Activated CD4-positive, alpha-beta T cell treated with anti-CD3 and anti-CD28 coated beads for 24 hours (primary cell): ENCODE results near the gene KCND3.

ENCODE experiments used
- DNase-seq, 2 donors: peaks; one replicate each; pipeline ENCODE4 v3.0.0-alpha.2; 2020; ENCODE audit warnings: low read depth in 2 of 2

KCND3 gene

GRCh38 chr1:111959436-111959835 is 30.0 kb downstream of the KCND3 start:
- no peak for DNase-seq

DNA sequence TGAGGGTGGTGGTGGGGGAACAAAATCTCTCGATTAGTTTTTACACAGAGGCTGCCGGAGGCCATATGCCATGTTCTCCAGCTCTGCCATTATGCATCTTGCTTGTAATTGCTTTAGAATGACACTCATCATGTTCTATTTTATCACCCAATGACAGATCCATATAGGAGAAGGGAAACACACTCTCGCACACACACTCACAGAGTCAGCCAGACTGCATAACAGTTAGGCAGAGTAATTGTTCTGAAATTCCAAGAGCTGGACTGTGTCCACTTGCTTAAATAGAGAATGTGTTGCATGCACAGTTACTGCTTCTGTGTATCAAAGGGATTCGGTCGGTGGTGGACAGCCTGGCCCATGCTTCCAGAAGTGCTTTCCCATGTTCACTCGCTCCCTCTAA is 30.6 kb downstream of the KCND3 start:
- no peak for DNase-seq

GRCh38 chr1:111958075-111958474 is 31.4 kb downstream of the KCND3 start:
- no peak for DNase-seq

- no peak for DNase-seq
Measured at GRCh38 chr1:111956155-111956771, 33.2 kb downstream of the KCND3 start.

GRCh38 chr1:111955755-111956154 is 33.7 kb downstream of the KCND3 start:
- no peak for DNase-seq

- no peak for DNase-seq
Measured at GRCh38 chr1:111953797-111954196, 35.7 kb downstream of the KCND3 start.

GRCh38 chr1:111952125-111952657 is 37.3 kb downstream of the KCND3 start:
- no peak for DNase-seq

DNA sequence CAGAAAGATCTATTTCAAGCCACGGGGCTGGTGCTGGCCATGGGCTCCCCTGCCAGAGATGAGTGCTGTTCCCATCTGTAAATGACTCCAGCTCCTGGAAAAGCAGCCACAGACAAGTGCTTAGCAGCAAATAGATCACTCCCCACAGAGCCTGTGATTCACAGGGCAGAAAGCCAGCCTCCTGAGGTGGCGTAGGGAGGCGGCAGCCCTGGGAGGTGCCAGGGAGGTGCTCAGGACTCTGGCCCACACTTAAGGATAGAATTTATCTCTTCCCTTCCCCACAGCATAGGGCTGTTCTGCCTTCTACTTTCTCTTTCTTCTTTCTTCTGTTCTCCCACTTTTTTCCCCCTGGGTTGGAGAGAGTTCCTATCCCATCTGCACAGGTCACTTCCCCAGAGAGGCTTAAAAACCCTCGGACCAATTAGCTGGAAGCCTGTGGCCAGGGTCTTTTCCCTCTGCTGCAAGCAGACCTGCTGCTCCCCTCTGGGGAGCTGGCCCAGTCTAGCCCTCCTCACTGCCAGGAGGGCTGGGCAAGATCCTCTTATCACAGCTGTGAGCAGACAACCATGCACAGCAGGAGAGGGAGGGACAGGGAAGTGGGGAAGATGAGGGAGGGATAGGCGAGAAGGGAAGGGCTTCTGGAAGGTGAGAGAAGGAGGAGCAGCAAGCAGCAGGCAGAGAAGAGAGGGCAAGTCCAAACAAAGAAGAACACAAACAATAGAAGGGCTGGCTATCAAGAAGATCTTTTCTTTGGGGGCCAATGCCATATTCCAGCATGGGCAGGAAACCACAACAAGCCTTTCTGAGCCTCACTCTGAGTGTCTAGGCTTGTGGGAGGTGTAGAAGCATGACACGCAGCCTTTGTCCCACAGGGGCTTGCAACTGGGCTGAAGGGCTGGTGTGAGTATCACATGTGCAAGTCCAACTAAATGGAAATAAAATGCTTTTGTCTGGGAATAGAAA is 41.0 kb downstream of the KCND3 start:
- DNase-seq: no peak

DNA sequence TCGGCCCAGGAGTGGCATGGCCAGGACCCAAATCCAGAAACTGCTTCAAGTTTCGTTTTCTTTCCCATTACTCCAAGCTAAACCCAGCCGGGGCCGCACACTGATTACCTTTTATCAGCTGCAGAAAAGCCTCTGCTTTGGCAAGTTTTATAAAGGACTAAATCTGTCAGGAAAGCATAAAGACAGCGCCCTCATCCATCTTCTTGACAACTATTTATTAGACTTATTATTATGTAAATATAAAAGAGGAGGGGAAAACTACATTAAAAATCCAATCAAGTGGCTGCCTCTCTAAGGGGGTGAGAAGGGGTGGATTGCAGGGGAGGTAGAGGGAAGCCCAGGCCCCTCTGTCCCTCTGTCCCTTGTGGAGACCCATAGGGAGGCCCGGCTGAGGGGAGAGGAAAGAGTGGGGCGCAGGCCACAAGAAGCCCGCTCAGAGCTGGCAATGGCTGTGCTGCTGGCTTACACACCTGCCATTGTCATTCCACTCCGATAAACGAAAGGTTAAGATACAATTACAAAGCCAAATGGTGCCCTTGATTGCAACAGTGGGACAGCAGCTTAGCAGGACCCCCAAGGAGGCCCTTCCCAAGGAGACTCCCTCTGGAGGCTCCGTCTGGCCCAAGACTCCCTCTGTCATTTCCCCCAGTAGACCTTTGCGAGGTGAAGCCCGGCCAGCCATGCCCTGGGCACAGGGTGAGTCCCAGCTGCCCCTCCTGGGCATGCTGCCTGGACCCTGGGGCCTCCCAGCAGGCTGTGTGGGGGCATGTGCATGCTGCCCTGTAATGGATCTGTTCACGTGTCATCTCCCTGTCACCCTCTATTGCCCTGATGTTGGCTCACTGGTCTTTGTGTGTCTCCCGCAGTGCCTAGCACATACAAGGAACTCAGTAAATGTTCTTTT is 45.4 kb downstream of the KCND3 start:
- no peak for DNase-seq

- DNase-seq: no peak
Measured at GRCh38 chr1:111943066-111943465, 46.4 kb downstream of the KCND3 start.

- DNase-seq: no peak
Measured at GRCh38 chr1:111938536-111938935, 50.9 kb downstream of the KCND3 start.

DNA sequence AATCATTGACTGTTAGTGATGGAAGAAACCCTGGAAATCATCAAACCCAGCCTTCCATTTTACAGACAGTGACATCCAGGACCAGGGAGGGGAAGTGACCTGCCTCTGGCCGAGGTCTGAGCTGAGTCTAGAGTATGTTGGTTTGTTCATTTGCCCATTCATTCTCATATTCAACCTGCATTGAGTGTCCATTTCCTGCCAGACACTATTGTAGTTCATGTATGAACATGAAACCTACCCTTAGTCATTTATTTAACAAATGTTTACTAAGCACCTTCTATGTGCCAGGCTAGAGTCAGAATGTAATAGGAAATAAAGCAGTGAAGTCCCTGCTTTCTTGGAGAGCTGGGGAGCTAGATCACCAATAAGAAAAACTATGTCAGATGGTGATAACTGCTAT is 51.3 kb downstream of the KCND3 start:
- DNase-seq: no peak

DNA sequence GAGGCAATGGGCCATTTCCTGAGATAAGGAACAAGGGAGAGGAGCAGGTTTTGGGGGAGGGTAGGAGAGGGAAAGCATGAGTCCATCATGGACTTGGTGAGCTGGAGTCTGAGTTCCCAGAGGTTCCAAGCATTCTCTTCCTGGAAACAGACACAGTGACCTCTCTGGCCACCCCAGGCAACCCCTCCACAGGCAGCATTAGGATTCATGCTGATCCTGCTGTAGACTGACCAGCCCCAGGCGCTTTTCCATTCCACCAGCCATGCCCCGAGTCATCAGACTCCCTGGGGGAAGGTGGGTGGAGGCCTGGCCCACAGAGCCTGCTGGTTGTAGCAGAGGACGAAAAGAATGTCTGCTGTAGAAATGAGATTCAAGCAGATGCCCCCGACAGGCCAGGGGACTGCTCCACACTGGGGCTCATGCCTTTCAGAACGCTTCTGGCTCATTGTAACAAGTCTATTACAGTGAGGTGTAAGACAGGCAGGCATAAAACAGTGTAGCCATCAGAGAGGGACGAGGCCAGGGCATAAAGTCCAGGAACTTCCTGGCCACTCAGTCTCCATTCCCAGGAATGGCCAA is 52.2 kb downstream of the KCND3 start:
- DNase-seq: no peak

DNA sequence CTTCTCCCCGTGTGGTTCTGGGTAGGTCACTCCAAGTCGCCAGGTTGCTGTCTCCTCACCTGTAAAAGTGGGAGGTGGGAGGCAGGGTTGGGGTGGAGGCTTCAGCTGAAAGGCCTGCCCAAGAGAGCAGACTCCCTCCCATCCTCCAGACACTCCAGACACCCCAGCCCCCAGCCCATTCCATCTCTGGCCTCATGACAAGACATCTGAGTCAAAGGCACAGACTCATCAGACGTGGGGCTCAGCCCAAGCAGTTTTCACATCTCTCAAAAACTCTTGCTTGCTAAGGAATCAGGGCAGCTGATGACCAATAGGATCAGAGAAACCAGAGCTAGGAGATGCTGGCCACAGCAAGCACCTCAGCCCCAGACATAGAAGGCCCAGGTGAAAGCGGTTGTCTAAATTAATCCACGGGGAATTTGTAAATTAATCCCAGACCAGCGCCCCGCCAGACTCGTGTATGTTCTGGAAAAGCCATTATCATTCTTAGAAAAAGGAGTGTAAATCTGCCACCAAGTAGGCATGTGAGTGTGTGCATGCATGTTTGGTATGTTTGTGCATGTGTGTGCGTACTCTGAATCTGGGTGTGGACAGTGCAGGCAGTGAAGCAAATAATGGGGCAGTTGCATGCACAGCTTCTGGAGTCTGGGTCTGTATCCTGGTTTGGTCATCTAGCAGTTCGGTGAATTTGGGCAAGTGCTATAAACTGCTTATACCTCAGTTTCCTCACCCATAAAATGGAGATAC is 55.2 kb downstream of the KCND3 start:
- DNase-seq: no peak

DNA sequence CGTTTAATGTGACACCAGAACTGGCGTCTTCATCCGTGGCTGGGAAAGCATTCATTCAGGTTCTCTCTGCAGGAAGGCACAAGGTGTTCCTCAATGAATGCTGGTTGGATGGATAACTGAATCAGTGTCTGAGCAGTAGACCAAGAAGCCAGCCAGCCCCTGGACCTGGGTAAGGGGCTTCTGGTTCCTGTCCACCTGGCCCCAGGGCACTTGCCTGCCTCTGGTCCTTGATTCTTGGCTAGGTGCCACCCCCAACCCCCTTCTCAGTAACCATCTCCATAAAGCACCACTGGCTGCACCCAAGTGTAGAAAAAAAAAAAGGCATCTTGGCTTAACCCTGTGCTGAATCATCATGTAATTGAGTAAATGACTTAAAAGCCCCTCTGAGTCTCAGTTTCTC is 59.1 kb downstream of the KCND3 start:
- no peak for DNase-seq

GRCh38 chr1:111928531-111928930 is 60.9 kb downstream of the KCND3 start:
- DNase-seq: no peak

DNA sequence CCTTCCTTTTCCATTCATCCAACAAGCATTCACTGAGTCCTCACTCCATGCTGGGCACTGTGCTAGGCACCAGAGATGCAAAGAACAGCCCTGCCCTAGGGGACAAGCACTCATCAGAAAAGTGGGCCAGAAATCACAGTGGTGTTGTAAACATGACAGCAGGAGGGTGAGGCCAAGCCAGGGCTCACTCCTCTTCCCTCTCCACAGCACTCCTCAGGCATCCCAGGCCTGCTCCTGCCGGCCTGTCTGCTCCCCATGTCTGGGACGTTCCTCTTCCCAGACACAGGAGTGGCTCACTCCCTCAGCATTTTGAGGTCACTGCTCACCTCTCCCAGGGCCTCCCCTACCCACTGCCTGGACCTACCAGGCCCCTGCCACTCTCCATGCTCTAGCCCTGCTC is 61.8 kb downstream of the KCND3 start:
- no peak for DNase-seq

DNA sequence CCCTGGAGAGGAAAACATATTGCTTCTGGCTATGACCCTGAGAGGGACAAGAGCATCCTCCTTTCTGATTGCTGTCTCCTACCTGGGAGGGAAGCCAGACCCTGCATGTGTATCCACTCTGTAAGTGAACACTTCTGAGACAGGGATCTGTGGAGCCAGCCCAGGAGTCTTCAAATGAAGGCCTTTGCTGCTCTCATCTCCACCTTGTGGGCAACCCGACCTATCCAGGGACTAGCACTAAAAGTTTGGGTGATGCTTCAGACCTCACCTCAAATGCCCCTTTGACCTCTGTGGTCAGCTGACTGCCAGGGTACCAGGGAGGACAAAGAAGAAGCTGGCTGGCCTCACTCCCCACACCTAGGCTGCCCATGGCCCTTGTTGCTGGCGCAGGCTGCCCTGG is 64.7 kb downstream of the KCND3 start:
- DNase-seq: no peak

GRCh38 chr1:111923766-111924165 is 65.7 kb downstream of the KCND3 start:
- no peak for DNase-seq

GRCh38 chr1:111921948-111922347 is 67.5 kb downstream of the KCND3 start:
- DNase-seq: no peak
